ENCODE data around the gene CTLA4.

DNA sequence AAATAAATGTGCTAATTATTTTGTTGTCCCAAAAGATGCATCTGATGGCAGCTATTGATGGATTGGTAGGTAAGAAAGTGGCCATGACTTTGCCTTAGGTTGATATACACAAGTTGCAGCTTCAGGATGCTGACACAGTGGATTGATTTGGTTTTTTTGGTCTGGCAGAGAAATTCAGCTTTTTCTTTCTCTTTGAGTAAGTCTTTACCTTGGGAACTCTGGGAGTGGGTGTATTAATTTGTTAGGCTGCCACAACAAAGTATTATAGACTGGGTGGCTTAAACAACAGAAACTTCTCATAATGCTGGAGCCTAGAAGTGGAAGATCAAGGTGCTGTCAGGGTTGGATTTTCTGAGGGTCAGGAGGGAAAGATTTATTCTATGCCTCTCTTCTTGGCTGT, 49.2 kb downstream of the CTLA4 start:
- TF ChIP-seq, protein P1, sequence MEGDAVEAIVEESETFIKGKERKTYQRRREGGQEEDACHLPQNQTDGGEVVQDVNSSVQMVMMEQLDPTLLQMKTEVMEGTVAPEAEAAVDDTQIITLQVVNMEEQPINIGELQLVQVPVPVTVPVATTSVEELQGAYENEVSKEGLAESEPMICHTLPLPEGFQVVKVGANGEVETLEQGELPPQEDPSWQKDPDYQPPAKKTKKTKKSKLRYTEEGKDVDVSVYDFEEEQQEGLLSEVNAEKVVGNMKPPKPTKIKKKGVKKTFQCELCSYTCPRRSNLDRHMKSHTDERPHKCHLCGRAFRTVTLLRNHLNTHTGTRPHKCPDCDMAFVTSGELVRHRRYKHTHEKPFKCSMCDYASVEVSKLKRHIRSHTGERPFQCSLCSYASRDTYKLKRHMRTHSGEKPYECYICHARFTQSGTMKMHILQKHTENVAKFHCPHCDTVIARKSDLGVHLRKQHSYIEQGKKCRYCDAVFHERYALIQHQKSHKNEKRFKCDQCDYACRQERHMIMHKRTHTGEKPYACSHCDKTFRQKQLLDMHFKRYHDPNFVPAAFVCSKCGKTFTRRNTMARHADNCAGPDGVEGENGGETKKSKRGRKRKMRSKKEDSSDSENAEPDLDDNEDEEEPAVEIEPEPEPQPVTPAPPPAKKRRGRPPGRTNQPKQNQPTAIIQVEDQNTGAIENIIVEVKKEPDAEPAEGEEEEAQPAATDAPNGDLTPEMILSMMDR (IDR thresholded peaks at IDR 0.05), result no peak
- TF ChIP-seq EP300 (IDR thresholded peaks at IDR 0.05) (no peak), POLR2A (IDR thresholded peaks at IDR 0.05; ENCODE audit: low read depth) (no peak)

Data from esophagus muscularis mucosa (tissue), 4 donors.